ENCODE measurements around the gene TSKU. TPM values are rescaled to one million over a fixed set of nuclear protein-coding genes. Genes with fewer than 3 reads are reported as not detected.

Gene TSKU
- total and polyA plus RNA-seq, 2 donors (not counting 1 experiment from before 2014, with no cell fraction given), result 5.0 to 10.6 TPM

- no peaks in the 10 kb centered on the region for H4K20me1 ChIP-seq (ENCODE audit: control insufficient read depth, extremely low read depth, insufficient read depth, low read length)
- DNase-seq (ENCODE audit: low read depth in 2 of 2), result peak in 1 of 2 donors; percentile 74
- no peak overlapping the region for H3K4me3 ChIP-seq (replicated peaks in 1 of 4; ENCODE audit: control extremely low read depth in 1 of 4, insufficient read depth in 1 of 4, low read depth in 3 of 4, low read length in 4 of 4)
- TF ChIP-seq EZH2 (IDR thresholded peaks at IDR 0.05; ENCODE audit: low read length, missing control alignments) (no peak), CTCF (conservative IDR thresholded peaks at IDR 0.05 in 1 of 2, IDR thresholded peaks at IDR 0.05 in 1 of 2; ENCODE audit: low read depth in 1 of 2, low read length in 2 of 2) (no peak)
- no peaks in the 10 kb centered on the region for H3K36me3 ChIP-seq (ENCODE audit: control insufficient read depth, insufficient read depth, low read length)
- H3K4me1 ChIP-seq (ENCODE audit: control insufficient read depth, extremely low read depth, insufficient read depth, low read length), result no peaks in the 10 kb centered on the region
- no peak overlapping the region for H3K4me2 ChIP-seq (ENCODE audit: extremely low read depth, insufficient read depth, low read length)
- H3K9me3 ChIP-seq (ENCODE audit: control insufficient read depth, insufficient read depth, low read depth, low read length), result no peaks in the 10 kb centered on the region
- no peak overlapping the region for H3K9ac ChIP-seq (ENCODE audit: insufficient read depth, low read length)
- H2AFZ ChIP-seq (ENCODE audit: low read length), result no peak overlapping the region
- no peaks in the 10 kb centered on the region for H3K79me2 ChIP-seq (ENCODE audit: control insufficient read depth, insufficient read depth, low read length)
- peaks cover 39% of the 10 kb centered on the region for H3K27me3 ChIP-seq (ENCODE audit: control insufficient read depth, insufficient read depth, low read length)
- H3K27ac ChIP-seq (ENCODE audit: insufficient read depth, low read length), result no peak overlapping the region
Measured at GRCh38 chr11:76777305-76777704, 5.9 kb upstream of the TSKU start.

- peak in 1 of 2 donors; percentile 44 for DNase-seq (ENCODE audit: low read depth in 2 of 2)
- H3K27ac ChIP-seq (ENCODE audit: insufficient read depth, low read length), result no peak overlapping the region
Measured at GRCh38 chr11:76777876-76778275, 5.3 kb upstream of the TSKU start.

GRCh38 chr11:76778874-76779273 lies 4.3 kb upstream of the TSKU start:
- no peak overlapping the region for H3K27ac ChIP-seq (ENCODE audit: insufficient read depth, low read length)

More at GRCh38 chr11:76777876-76778275, 5.3 kb upstream of the TSKU start:
- Histone ChIP-seq H2AFZ (ENCODE audit: low read length) (no peak overlapping the region), H3K9ac (ENCODE audit: insufficient read depth, low read length) (no peak overlapping the region), H3K27me3 (ENCODE audit: control insufficient read depth, insufficient read depth, low read length) (peaks cover 38% of the 10 kb centered on the region), H3K9me3 (ENCODE audit: control insufficient read depth, insufficient read depth, low read depth, low read length) (no peaks in the 10 kb centered on the region), H3K36me3 (ENCODE audit: control insufficient read depth, insufficient read depth, low read length) (no peaks in the 10 kb centered on the region), H4K20me1 (ENCODE audit: control insufficient read depth, extremely low read depth, insufficient read depth, low read length) (no peaks in the 10 kb centered on the region), H3K4me2 (ENCODE audit: extremely low read depth, insufficient read depth, low read length) (no peak overlapping the region), H3K4me1 (ENCODE audit: control insufficient read depth, extremely low read depth, insufficient read depth, low read length) (no peaks in the 10 kb centered on the region), H3K4me3 (replicated peaks in 1 of 4; ENCODE audit: control extremely low read depth in 1 of 4, insufficient read depth in 1 of 4, low read depth in 3 of 4, low read length in 4 of 4) (no peak overlapping the region), H3K79me2 (ENCODE audit: control insufficient read depth, insufficient read depth, low read length) (no peaks in the 10 kb centered on the region)
- TF ChIP-seq EZH2 (IDR thresholded peaks at IDR 0.05; ENCODE audit: low read length, missing control alignments) (no peak), CTCF (conservative IDR thresholded peaks at IDR 0.05 in 1 of 2, IDR thresholded peaks at IDR 0.05 in 1 of 2; ENCODE audit: low read depth in 1 of 2, low read length in 2 of 2) (no peak)

More at GRCh38 chr11:76778874-76779273, 4.3 kb upstream of the TSKU start:
- Histone ChIP-seq H3K9ac (ENCODE audit: insufficient read depth, low read length) (no peak overlapping the region), H3K79me2 (ENCODE audit: control insufficient read depth, insufficient read depth, low read length) (no peaks in the 10 kb centered on the region), H3K27me3 (ENCODE audit: control insufficient read depth, insufficient read depth, low read length) (peaks cover 32% of the 10 kb centered on the region), H3K4me3 (replicated peaks in 1 of 4; ENCODE audit: control extremely low read depth in 1 of 4, insufficient read depth in 1 of 4, low read depth in 3 of 4, low read length in 4 of 4) (no peak overlapping the region), H3K36me3 (ENCODE audit: control insufficient read depth, insufficient read depth, low read length) (no peaks in the 10 kb centered on the region), H4K20me1 (ENCODE audit: control insufficient read depth, extremely low read depth, insufficient read depth, low read length) (no peaks in the 10 kb centered on the region), H3K9me3 (ENCODE audit: control insufficient read depth, insufficient read depth, low read depth, low read length) (no peaks in the 10 kb centered on the region), H3K4me1 (ENCODE audit: control insufficient read depth, extremely low read depth, insufficient read depth, low read length) (no peaks in the 10 kb centered on the region), H2AFZ (ENCODE audit: low read length) (no peak overlapping the region), H3K4me2 (ENCODE audit: extremely low read depth, insufficient read depth, low read length) (no peak overlapping the region)
- TF ChIP-seq EZH2 (IDR thresholded peaks at IDR 0.05; ENCODE audit: low read length, missing control alignments) (no peak), CTCF (conservative IDR thresholded peaks at IDR 0.05 in 1 of 2, IDR thresholded peaks at IDR 0.05 in 1 of 2; ENCODE audit: low read depth in 1 of 2, low read length in 2 of 2) (no peak)
- peak in 1 of 2 donors; percentile 29 for DNase-seq (ENCODE audit: low read depth in 2 of 2)
